Neural progenitor cell (in vitro differentiated cells): Measurements from ENCODE around the gene TOP2A. TPM values are rescaled to one million over a fixed set of nuclear protein-coding genes. Genes with fewer than 3 reads are reported as not detected.
"Not testable (repeated sequence)": the region's sequence is repeated elsewhere in the genome, so short reads cannot be mapped to it uniquely, and the experiment has no call there.

Experiments
- DNase-seq: peaks from one replicate; pipeline ENCODE4 v3.0.0-alpha.2; 2016; ENCODE audit warnings: low spot score
- H2AFZ ChIP-seq: fragments of 200-600 bp; sonication (generic); replicated peaks from 2 replicates; pipeline ENCODE4 v1.6.1; 2016; ENCODE audit warnings: antibody characterized with exemption
- H3F3A ChIP-seq: fragments of 200-600 bp; sonication (generic); 2 replicates; pipeline ENCODE4 v1.6.1; 2016; ENCODE audit warnings: antibody characterized with exemption, low read depth
- H3K27ac ChIP-seq: fragments of 200-600 bp; sonication (generic); 2 replicates; pipeline ENCODE4 v1.5.1; 2016; ENCODE audit warnings: mild to moderate bottlenecking
- H3K27me3 ChIP-seq: fragments of 200-600 bp; sonication (generic); 2 replicates; pipeline ENCODE4 v1.6.1; 2016; ENCODE audit warnings: mild to moderate bottlenecking, moderate library complexity
- H3K36me3 ChIP-seq: fragments of 200-600 bp; sonication (generic); 2 replicates; pipeline ENCODE4 v1.5.1; 2016
- H3K4me1 ChIP-seq: fragments of 200-600 bp; sonication (generic); 2 replicates; pipeline ENCODE4 v1.6.1; 2016; ENCODE audit warnings: mixed run types
- H3K4me2 ChIP-seq: fragments of 200-600 bp; sonication (generic); 2 replicates; pipeline ENCODE4 v1.6.1; 2016
- H3K4me3 ChIP-seq: fragments of 200-600 bp; sonication (generic); 2 replicates; pipeline ENCODE4 v1.5.1; 2016
- H3K79me2 ChIP-seq: fragments of 200-600 bp; sonication (generic); 2 replicates; pipeline ENCODE4 v1.6.1; 2016; ENCODE audit warnings: low read depth
- H3K9ac ChIP-seq: fragments of 200-600 bp; sonication (generic); 2 replicates; pipeline ENCODE4 v1.6.1; 2016
- H3K9me3 ChIP-seq: fragments of 200-600 bp; sonication (generic); 2 replicates; pipeline ENCODE4 v1.5.1; 2016; ENCODE audit warnings: low read depth
- H4K20me1 ChIP-seq: fragments of 200-600 bp; sonication (generic); 2 replicates; pipeline ENCODE4 v1.6.1; 2016; ENCODE audit warnings: low read depth
- H3K27ac Mint-ChIP-seq: 3 replicates; pipeline ENCODE4 v1.8.0; 2021; ENCODE audit warnings: mixed read lengths
- H3K27me3 Mint-ChIP-seq: 2 replicates; pipeline ENCODE4 v1.8.0; 2022; ENCODE audit warnings: low read depth, mild to moderate bottlenecking, inconsistent platforms, moderate library complexity, mixed read lengths; ENCODE audit not compliant: insufficient read depth
- H3K36me3 Mint-ChIP-seq: 3 replicates; pipeline ENCODE4 v1.8.0; 2021; ENCODE audit warnings: mixed read lengths
- H3K4me1 Mint-ChIP-seq: 3 replicates; pipeline ENCODE4 v1.8.0; 2021; ENCODE audit warnings: mixed read lengths
- H3K4me3 Mint-ChIP-seq: 3 replicates; pipeline ENCODE4 v1.8.0; 2021; ENCODE audit warnings: mild to moderate bottlenecking, moderate library complexity, mixed read lengths
- H3K9me3 Mint-ChIP-seq: 3 replicates; pipeline ENCODE4 v1.8.0; 2020; ENCODE audit warnings: mixed read lengths
- EZH2 ChIP-seq: fragments of 200-600 bp; sonication (generic); IDR thresholded peaks from 2 replicates; pipeline ENCODE4 v1.6.1; 2017; ENCODE audit warnings: antibody characterized with exemption, mild to moderate bottlenecking, moderate library complexity
- EZH2phosphoT487 ChIP-seq: fragments of 200-600 bp; sonication (generic); IDR thresholded peaks from 2 replicates; pipeline ENCODE4 v1.6.1; 2017; ENCODE audit warnings: antibody characterized with exemption
- total RNA-seq: library from RNA; depleted of rRNA; stranded (reverse); fragments of >200 nt; gene quantifications from 2 replicates; pipeline ENCODE4 v1.2.3, GENCODE V29; 2015; ENCODE audit warnings: low replicate concordance
- TF ChIP-seq, protein P1 (sequence below): fragments of 200-600 bp; sonication (generic); IDR thresholded peaks from 2 replicates; pipeline ENCODE4 v1.5.1; 2017; ENCODE audit warnings: antibody characterized with exemption, mild to moderate bottlenecking

Gene TOP2A
- total RNA-seq, 1 donor from 2014 or later: 968 TPM

DNA sequence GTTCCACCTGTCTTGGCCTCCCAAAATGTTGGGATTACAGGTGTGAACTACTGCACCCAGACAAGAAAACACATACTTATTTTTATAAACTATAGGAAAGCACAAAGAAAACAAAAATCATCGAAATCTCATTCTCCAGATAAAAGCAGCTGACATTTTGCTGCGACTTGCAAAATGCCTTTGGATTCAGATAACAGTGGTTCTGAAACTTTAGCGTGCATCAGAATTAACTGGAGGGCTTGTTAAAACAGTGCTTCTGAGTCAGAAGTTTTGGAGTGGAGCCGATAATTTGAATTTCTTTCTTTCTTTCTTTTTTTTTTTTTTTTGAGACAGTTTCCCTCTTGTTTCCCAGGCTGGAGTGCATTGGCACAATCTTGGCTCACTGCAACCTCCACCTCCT, 35.4 kb downstream of the TOP2A start:
- peaks cover 2% of the 10 kb centered on the region for H3K9me3 Mint-ChIP-seq
- TF ChIP-seq EZH2phosphoT487: no peak
- H3K27ac Mint-ChIP-seq: no peak overlapping the region

DNA sequence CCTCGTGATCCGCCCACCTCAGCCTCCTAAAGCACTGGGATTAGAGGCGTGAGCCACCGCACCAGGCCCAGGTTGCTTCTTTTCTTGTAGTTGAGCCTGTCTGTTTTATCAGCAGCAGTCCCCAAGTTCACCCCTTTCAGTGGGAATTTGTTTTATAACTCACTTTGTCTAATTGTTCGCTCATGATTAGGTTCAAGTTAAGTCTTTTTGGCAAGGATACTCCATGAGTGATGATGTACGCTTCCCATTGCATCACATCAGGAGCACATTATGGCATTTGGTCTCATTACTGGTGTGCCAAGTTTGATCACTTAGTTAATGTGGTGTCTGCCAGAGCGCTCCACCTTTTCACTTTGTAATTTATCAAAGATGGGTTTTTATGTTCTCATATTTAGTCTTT, 38.7 kb downstream of the TOP2A start:
- no peak overlapping the region for H3K9ac ChIP-seq
- Mint-ChIP-seq H3K9me3 (peaks cover 5% of the 10 kb centered on the region), H3K27ac (no peak overlapping the region), H3K4me3 (no peak overlapping the region), H3K4me1 (peaks cover 11% of the 10 kb centered on the region), H3K27me3 (peaks cover 3% of the 10 kb centered on the region), H3K36me3 (no peaks in the 10 kb centered on the region)
- H3K79me2 ChIP-seq: no peaks in the 10 kb centered on the region
- no peak for DNase-seq
- TF ChIP-seq, protein P1, sequence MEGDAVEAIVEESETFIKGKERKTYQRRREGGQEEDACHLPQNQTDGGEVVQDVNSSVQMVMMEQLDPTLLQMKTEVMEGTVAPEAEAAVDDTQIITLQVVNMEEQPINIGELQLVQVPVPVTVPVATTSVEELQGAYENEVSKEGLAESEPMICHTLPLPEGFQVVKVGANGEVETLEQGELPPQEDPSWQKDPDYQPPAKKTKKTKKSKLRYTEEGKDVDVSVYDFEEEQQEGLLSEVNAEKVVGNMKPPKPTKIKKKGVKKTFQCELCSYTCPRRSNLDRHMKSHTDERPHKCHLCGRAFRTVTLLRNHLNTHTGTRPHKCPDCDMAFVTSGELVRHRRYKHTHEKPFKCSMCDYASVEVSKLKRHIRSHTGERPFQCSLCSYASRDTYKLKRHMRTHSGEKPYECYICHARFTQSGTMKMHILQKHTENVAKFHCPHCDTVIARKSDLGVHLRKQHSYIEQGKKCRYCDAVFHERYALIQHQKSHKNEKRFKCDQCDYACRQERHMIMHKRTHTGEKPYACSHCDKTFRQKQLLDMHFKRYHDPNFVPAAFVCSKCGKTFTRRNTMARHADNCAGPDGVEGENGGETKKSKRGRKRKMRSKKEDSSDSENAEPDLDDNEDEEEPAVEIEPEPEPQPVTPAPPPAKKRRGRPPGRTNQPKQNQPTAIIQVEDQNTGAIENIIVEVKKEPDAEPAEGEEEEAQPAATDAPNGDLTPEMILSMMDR: no peak
- TF ChIP-seq EZH2: no peak
- TF ChIP-seq EZH2phosphoT487: no peak
- H3K27me3 ChIP-seq: no peaks in the 10 kb centered on the region
- H3F3A ChIP-seq: peaks cover under 1% of the 10 kb centered on the region
- no peaks in the 10 kb centered on the region for H3K4me1 ChIP-seq
- H3K4me3 ChIP-seq: no peak overlapping the region
- no peak overlapping the region for H3K4me2 ChIP-seq
- no peak overlapping the region for H2AFZ ChIP-seq
- H4K20me1 ChIP-seq: no peaks in the 10 kb centered on the region
- H3K9me3 ChIP-seq: no peaks in the 10 kb centered on the region
- no peaks in the 10 kb centered on the region for H3K36me3 ChIP-seq
- no peak overlapping the region for H3K27ac ChIP-seq

More for the DNA sequence above, 35.4 kb downstream of the TOP2A start:
- Histone ChIP-seq H3K4me3 (no peak overlapping the region), H3K4me2 (no peak overlapping the region), H3K79me2 (no peaks in the 10 kb centered on the region), H2AFZ (no peak overlapping the region), H4K20me1 (no peaks in the 10 kb centered on the region), H3K9me3 (no peaks in the 10 kb centered on the region), H3F3A (peaks cover 19% of the 10 kb centered on the region), H3K4me1 (no peaks in the 10 kb centered on the region), H3K27me3 (no peaks in the 10 kb centered on the region), H3K36me3 (no peaks in the 10 kb centered on the region), H3K27ac (no peak overlapping the region), H3K9ac (no peak overlapping the region)
- peaks cover 2% of the 10 kb centered on the region for H3K27me3 Mint-ChIP-seq
- no peak for DNase-seq
- H3K36me3 Mint-ChIP-seq: no peaks in the 10 kb centered on the region
- no peak overlapping the region for H3K4me3 Mint-ChIP-seq
- H3K4me1 Mint-ChIP-seq: no peaks in the 10 kb centered on the region

DNA sequence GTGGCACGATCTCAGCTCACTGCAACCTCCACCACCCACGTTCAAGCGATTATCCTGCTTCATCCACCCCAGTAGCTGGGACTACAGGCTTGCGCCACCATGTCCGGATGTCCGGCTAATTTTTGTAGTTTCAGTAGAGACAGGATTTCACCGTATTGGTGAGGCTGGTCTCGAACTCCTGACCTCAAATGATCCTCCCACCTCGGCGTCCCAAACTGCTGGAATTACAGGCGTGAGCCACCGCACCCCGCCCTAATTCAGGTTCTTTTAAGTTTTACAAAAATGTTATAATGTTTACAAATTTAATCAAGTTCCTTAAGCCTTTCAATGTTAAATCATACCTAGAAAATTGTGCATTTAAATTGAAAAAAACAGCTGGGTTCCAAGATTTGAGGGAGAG, 39.9 kb downstream of the TOP2A start:
- Histone ChIP-seq H3K9me3 (no peaks in the 10 kb centered on the region), H3K9ac (no peak overlapping the region), H3K4me2 (no peak overlapping the region), H4K20me1 (no peaks in the 10 kb centered on the region), H3K27me3 (no peaks in the 10 kb centered on the region), H3K4me3 (no peak overlapping the region), H3K36me3 (no peaks in the 10 kb centered on the region), H3K79me2 (no peaks in the 10 kb centered on the region), H2AFZ (no peak overlapping the region), H3K27ac (no peak overlapping the region), H3K4me1 (no peaks in the 10 kb centered on the region), H3F3A (no peaks in the 10 kb centered on the region)
- Mint-ChIP-seq H3K27ac (no peak overlapping the region), H3K4me3 (no peak overlapping the region), H3K4me1 (peaks cover 11% of the 10 kb centered on the region), H3K36me3 (no peaks in the 10 kb centered on the region), H3K27me3 (peaks cover 5% of the 10 kb centered on the region), H3K9me3 (peaks cover 10% of the 10 kb centered on the region)
- TF ChIP-seq EZH2 (no peak), EZH2phosphoT487 (no peak)
- TF ChIP-seq, protein P1: no peak
- no peak for DNase-seq

DNA sequence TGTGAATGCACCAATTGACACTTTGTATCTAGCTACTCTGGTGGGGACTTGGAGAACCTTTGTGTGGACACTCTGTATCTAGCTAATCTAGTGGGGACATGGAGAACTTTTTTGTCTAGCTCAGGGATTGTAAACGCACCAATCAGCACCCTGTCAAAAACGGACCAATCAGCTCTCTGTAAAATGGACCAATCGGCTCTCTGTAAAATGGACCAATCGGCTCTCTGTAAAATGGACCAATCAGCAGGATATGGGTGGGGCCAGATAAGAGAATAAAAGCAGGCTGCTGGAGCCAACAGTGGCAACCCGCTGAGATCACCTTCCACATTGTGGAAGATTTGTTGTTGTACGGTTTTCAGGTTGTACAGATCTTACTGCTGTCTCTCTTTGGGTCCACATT, 41.2 kb downstream of the TOP2A start:
- DNase-seq, H3K9ac ChIP-seq, H3K27me3 ChIP-seq, H3K27ac ChIP-seq, H3K4me3 Mint-ChIP-seq, H2AFZ ChIP-seq, H3K27ac Mint-ChIP-seq, H3K4me2 ChIP-seq, H4K20me1 ChIP-seq, H3K36me3 ChIP-seq, H3K79me2 ChIP-seq, H3F3A ChIP-seq, H3K9me3 ChIP-seq, H3K4me3 ChIP-seq, H3K4me1 ChIP-seq, H3K36me3 Mint-ChIP-seq, H3K27me3 Mint-ChIP-seq: not testable (repeated sequence)
- peaks cover 11% of the 10 kb centered on the region for H3K4me1 Mint-ChIP-seq
- H3K9me3 Mint-ChIP-seq: peaks cover 19% of the 10 kb centered on the region

DNA sequence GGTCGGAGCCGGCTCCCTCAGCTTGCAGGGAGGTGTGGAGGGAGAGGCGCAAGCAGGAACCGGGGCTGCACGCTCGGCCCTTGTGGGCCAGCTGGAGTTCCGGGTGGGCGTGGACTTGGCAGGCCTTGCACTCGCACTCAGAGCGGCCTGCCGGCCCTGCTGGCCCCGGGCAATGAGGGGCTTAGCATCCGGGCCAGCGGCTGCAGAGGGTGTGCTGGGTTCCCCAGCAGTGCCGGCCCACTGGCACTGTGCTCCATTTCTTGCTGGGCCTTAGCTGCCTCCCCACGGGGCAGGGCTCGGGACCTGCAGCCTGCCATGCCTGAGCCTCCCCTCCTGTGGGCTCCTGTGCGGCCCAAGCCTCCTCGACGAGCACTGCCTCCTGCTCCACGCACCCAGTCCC, 41.9 kb downstream of the TOP2A start:
- H3K4me3 Mint-ChIP-seq, H3K4me2 ChIP-seq, DNase-seq, H3K36me3 Mint-ChIP-seq, H4K20me1 ChIP-seq, H3F3A ChIP-seq, H3K36me3 ChIP-seq, H3K9me3 ChIP-seq, H3K27ac ChIP-seq, H3K27me3 ChIP-seq, H2AFZ ChIP-seq, H3K9ac ChIP-seq, H3K79me2 ChIP-seq, H3K27ac Mint-ChIP-seq, H3K4me1 ChIP-seq, H3K4me3 ChIP-seq: not testable (repeated sequence)
- peaks cover 13% of the 10 kb centered on the region for H3K27me3 Mint-ChIP-seq
- H3K4me1 Mint-ChIP-seq: peaks cover 11% of the 10 kb centered on the region
- H3K9me3 Mint-ChIP-seq: peaks cover 19% of the 10 kb centered on the region
